KMS-11 (cell line): ENCODE results near the gene ME1.

Source experiments
- H2AFZ ChIP-seq: fragments of 200-600 bp; sonication (generic); 2 replicates; pipeline ENCODE4 v1.6.1; 2016; ENCODE audit warnings: antibody characterized with exemption, mixed run types, low read depth
- H3K27ac ChIP-seq: fragments of 200-600 bp; sonication (generic); 2 replicates; pipeline ENCODE4 v1.6.1; 2016; ENCODE audit warnings: mild to moderate bottlenecking, mixed run types
- H3K27me3 ChIP-seq: fragments of 200-600 bp; sonication (generic); 2 replicates; pipeline ENCODE4 v1.6.1; 2017; ENCODE audit warnings: mild to moderate bottlenecking, low read depth, mixed run types, moderate library complexity; ENCODE audit not compliant: insufficient read depth
- H3K36me3 ChIP-seq: fragments of 200-600 bp; sonication (generic); 2 replicates; pipeline ENCODE4 v1.6.1; 2017; ENCODE audit warnings: mild to moderate bottlenecking, mixed run types; ENCODE audit not compliant: insufficient read depth
- H3K4me1 ChIP-seq: fragments of 200-600 bp; sonication (generic); 2 replicates; pipeline ENCODE4 v1.6.1; 2016; ENCODE audit warnings: mild to moderate bottlenecking, low read depth, mixed run types; ENCODE audit not compliant: poor library complexity, severe bottlenecking
- H3K4me2 ChIP-seq: fragments of 200-600 bp; sonication (generic); 2 replicates; pipeline ENCODE4 v1.7.0; 2016; ENCODE audit warnings: mild to moderate bottlenecking, mixed run types
- H3K4me3 ChIP-seq: fragments of 200-600 bp; sonication (generic); IDR thresholded peaks from 2 replicates; pipeline ENCODE4 v1.6.1; 2017; ENCODE audit warnings: low read depth, low read length, mixed read lengths; ENCODE audit not compliant: insufficient read depth
- H3K79me2 ChIP-seq: fragments of 200-600 bp; sonication (generic); 2 replicates; pipeline ENCODE4 v1.6.1; 2016; ENCODE audit warnings: low read depth, mixed run types; ENCODE audit not compliant: insufficient read depth
- H3K9ac ChIP-seq: fragments of 200-600 bp; sonication (generic); 2 replicates; pipeline ENCODE4 v1.6.1; 2016; ENCODE audit warnings: mild to moderate bottlenecking, mixed run types
- H4K20me1 ChIP-seq: fragments of 200-600 bp; sonication (generic); 2 replicates; pipeline ENCODE4 v1.6.1; 2016; ENCODE audit warnings: mild to moderate bottlenecking, mixed run types; ENCODE audit not compliant: insufficient read depth
- TF ChIP-seq, protein P1 (sequence below): fragments of 200-600 bp; sonication (generic); conservative IDR thresholded peaks from 2 replicates; pipeline ENCODE4 v1.6.1; 2017; ENCODE audit warnings: low read depth, mild to moderate bottlenecking, antibody characterized with exemption, low read length, moderate library complexity, mixed read lengths

ME1 gene

DNA sequence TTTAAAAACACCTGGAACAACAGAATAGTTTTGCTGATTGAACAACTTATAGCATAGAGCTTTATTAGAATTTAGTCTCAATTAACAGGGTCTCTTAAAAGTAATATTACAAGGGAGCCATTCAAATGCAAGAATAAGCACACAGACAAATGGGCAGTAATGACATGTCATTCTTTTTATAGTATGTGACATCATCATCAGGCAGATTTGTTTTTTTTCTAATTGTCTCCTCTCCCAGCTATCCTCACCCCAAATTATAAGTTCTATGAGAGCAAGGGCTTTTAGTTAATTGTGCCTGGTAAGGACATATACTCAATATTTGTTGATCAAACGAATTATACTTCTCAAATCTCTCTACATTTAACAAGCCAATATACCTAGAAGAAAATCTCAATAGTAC lies 248.7 kb downstream of the ME1 start:
- no peak overlapping the region for H2AFZ ChIP-seq
- TF ChIP-seq, protein P1, sequence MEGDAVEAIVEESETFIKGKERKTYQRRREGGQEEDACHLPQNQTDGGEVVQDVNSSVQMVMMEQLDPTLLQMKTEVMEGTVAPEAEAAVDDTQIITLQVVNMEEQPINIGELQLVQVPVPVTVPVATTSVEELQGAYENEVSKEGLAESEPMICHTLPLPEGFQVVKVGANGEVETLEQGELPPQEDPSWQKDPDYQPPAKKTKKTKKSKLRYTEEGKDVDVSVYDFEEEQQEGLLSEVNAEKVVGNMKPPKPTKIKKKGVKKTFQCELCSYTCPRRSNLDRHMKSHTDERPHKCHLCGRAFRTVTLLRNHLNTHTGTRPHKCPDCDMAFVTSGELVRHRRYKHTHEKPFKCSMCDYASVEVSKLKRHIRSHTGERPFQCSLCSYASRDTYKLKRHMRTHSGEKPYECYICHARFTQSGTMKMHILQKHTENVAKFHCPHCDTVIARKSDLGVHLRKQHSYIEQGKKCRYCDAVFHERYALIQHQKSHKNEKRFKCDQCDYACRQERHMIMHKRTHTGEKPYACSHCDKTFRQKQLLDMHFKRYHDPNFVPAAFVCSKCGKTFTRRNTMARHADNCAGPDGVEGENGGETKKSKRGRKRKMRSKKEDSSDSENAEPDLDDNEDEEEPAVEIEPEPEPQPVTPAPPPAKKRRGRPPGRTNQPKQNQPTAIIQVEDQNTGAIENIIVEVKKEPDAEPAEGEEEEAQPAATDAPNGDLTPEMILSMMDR, result no peak
- no peaks in the 10 kb centered on the region for H4K20me1 ChIP-seq
- no peak overlapping the region for H3K4me3 ChIP-seq
- H3K9ac ChIP-seq, result no peak overlapping the region
- H3K27me3 ChIP-seq, result no peaks in the 10 kb centered on the region
- no peak overlapping the region for H3K4me2 ChIP-seq
- no peak overlapping the region for H3K27ac ChIP-seq
- H3K4me1 ChIP-seq, result no peaks in the 10 kb centered on the region
- H3K79me2 ChIP-seq, result no peaks in the 10 kb centered on the region
- no peaks in the 10 kb centered on the region for H3K36me3 ChIP-seq

DNA sequence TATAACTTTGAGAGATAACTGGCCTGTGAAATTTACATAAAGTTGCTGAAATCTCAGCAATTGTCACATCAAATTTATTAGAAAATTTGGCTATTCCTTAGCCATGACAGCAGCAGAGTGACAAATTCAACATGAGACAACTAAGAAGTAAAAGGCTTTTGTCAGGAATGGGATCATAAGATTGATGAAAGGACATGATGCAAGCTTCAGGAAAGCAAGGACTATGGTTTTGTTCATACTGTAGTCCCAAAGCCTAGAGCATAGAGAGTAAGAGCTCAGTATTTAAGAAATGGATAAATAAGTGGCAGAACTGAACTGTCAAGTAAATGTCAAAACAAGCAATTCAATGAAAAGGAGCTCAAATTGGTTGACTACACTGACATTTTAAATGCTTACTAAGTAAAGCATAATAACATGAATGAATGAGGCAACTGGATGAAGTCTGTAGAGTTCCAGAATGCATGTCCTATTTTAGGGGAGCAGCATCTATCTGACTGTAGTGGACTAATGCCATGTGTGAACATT lies 250.4 kb downstream of the ME1 start:
- no peaks in the 10 kb centered on the region for H3K79me2 ChIP-seq
- no peak overlapping the region for H3K4me2 ChIP-seq
- no peaks in the 10 kb centered on the region for H4K20me1 ChIP-seq
- no peaks in the 10 kb centered on the region for H3K36me3 ChIP-seq
- no peak overlapping the region for H2AFZ ChIP-seq
- H3K4me1 ChIP-seq, result no peaks in the 10 kb centered on the region
- TF ChIP-seq, protein P1, result no peak
- no peaks in the 10 kb centered on the region for H3K27me3 ChIP-seq
- H3K27ac ChIP-seq, result no peak overlapping the region
- no peak overlapping the region for H3K4me3 ChIP-seq
- no peak overlapping the region for H3K9ac ChIP-seq

DNA sequence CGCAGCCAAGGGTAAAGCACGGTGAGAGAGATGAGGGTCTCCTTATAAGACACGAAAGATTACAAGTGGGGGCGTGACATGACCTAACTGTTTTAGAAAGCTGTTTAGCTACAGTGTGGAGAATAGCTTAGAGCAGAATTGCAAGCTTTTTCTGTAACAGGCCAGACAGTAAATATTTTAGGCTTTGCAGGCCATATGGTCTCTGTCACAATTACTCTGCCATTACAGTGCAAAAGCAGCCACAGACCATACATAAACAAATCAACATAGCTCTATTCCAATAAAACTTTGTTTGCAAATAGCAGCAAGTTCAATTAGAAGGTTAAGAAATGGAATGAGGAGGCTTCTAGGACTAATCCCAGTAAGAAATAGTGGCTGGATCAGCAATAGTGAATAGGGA lies 254.6 kb downstream of the ME1 start:
- Histone ChIP-seq H3K4me1 (no peaks in the 10 kb centered on the region), H3K9ac (no peak overlapping the region), H3K36me3 (no peaks in the 10 kb centered on the region), H3K4me2 (no peak overlapping the region), H4K20me1 (no peaks in the 10 kb centered on the region), H3K79me2 (no peaks in the 10 kb centered on the region), H3K4me3 (no peak overlapping the region), H3K27ac (no peak overlapping the region), H3K27me3 (no peaks in the 10 kb centered on the region), H2AFZ (no peak overlapping the region)
- TF ChIP-seq, protein P1, result no peak

DNA sequence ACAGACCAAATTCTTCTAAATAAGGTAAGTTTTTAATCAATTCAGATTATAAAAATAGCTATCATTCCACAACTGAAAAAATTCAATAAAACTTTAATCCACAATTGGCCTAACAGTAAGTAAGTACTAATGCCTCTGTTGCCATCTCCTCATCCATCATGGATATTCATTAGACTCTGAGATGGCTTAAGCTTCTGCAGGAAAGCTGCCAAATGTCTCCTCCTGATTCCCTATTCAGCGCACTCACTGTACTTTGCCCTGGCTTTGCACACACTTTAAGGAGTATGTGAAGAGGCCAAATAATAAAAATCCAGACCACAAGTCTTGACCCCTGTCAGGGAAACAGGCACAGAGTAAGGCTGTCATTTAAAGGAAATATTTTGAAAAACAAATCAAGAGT lies 261.3 kb downstream of the ME1 start:
- TF ChIP-seq, protein P1, result no peak
- Histone ChIP-seq H3K36me3 (no peaks in the 10 kb centered on the region), H4K20me1 (no peaks in the 10 kb centered on the region), H3K27ac (no peak overlapping the region), H2AFZ (no peak overlapping the region), H3K4me3 (no peak overlapping the region), H3K9ac (no peak overlapping the region), H3K27me3 (no peaks in the 10 kb centered on the region), H3K79me2 (no peaks in the 10 kb centered on the region), H3K4me2 (no peak overlapping the region), H3K4me1 (peaks cover 5% of the 10 kb centered on the region)
